Mammary epithelial cell (primary cell): Measurements from ENCODE around the gene CAMP.

ENCODE experiments used
- CTCF ChIP-seq, 2 donors: IDR thresholded peaks in 1 of 2; conservative IDR thresholded peaks in 1 of 2; 2 replicates each; pipeline ENCODE4 v1.5.1; 2011 to 2012; ENCODE audit warnings: inconsistent platforms in 2 of 2, low read length in 2 of 2, mild to moderate bottlenecking in 2 of 2, control low read depth in 1 of 2, low read depth in 1 of 2; ENCODE audit not compliant: insufficient read depth in 1 of 2; ENCODE audit errors: extremely low read depth in 1 of 2
- EZH2 ChIP-seq: IDR thresholded peaks from 2 replicates; pipeline ENCODE4 v1.6.1; 2012; ENCODE audit warnings: low read length, inconsistent platforms, borderline replicate concordance

GRCh38 chr3:48178072-48178471, 45.2 kb upstream of the CAMP start:
- TF ChIP-seq CTCF (conservative IDR thresholded peaks at IDR 0.05 in 1 of 2, IDR thresholded peaks at IDR 0.05 in 1 of 2; ENCODE audit: extremely low read depth in 1 of 2, insufficient read depth in 1 of 2, low read depth in 1 of 2, low read length in 2 of 2) (no peak), EZH2 (no peak)
